ENCODE measurements around the gene TNIK. TPM values are rescaled to one million over a fixed set of nuclear protein-coding genes. Genes with fewer than 3 reads are reported as not detected.

Gene TNIK
- total RNA-seq, 4 donors from 2014 or later = 32.9 to 41.7 (median 38.0) TPM

GRCh38 chr3:171441381-171441780 lies 18.8 kb downstream of the TNIK start:
- WGBS, 2 donors (ENCODE audit: low coverage in 1 of 2) = 84 to 95% methylated on average over 3 of the region's 3 CpGs
- Histone ChIP-seq H3K4me1 (peaks cover 0 to 41% (median 0%) of the 10 kb centered on the region in 3 donors), H3K27ac (no peak overlapping the region), H3K4me3 (no peak overlapping the region), H3K9me3 (no peaks in the 10 kb centered on the region), H3K36me3 (no peaks in the 10 kb centered on the region), H3K27me3 (no peaks in the 10 kb centered on the region)
- ATAC-seq = no peak
- TF ChIP-seq POLR2A (IDR thresholded peaks at IDR 0.05) (no peak), CTCF (IDR thresholded peaks at IDR 0.05) (no peak), POLR2AphosphoS5 (IDR thresholded peaks at IDR 0.05) (no peak), EP300 (IDR thresholded peaks at IDR 0.05) (no peak)

- H3K9me3 ChIP-seq = no peaks in the 10 kb centered on the region
- H3K27me3 ChIP-seq = no peaks in the 10 kb centered on the region
- H3K36me3 ChIP-seq = no peaks in the 10 kb centered on the region
- H3K4me3 ChIP-seq = no peak overlapping the region
- no peak for ATAC-seq
- TF ChIP-seq CTCF (IDR thresholded peaks at IDR 0.05) (no peak), EP300 (IDR thresholded peaks at IDR 0.05) (no peak), POLR2A (IDR thresholded peaks at IDR 0.05) (no peak), POLR2AphosphoS5 (IDR thresholded peaks at IDR 0.05) (no peak)
- 80 to 86% methylated on average over 1 to 2 of the region's 2 CpGs for WGBS, 2 donors (ENCODE audit: low coverage in 1 of 2)
- peaks cover 0 to 40% (median 0%) of the 10 kb centered on the region in 3 donors for H3K4me1 ChIP-seq
- H3K27ac ChIP-seq = no peak overlapping the region
Measured at GRCh38 chr3:171439996-171440395, 20.2 kb downstream of the TNIK start.

GRCh38 chr3:171437115-171437756 lies 23.0 kb downstream of the TNIK start:
- no peak overlapping the region for H3K27ac ChIP-seq
- peaks cover 0 to 20% (median 0%) of the 10 kb centered on the region in 3 donors for H3K4me1 ChIP-seq
- no peaks in the 10 kb centered on the region for H3K9me3 ChIP-seq
- WGBS, 2 donors (ENCODE audit: low coverage in 1 of 2) = 49 to 89% methylated on average over 1 to 3 of the region's 3 CpGs
- H3K4me3 ChIP-seq = no peak overlapping the region
- no peaks in the 10 kb centered on the region for H3K36me3 ChIP-seq
- no peak for TF ChIP-seq EP300 (IDR thresholded peaks at IDR 0.05)
- TF ChIP-seq POLR2A (IDR thresholded peaks at IDR 0.05) = no peak
- H3K27me3 ChIP-seq = no peaks in the 10 kb centered on the region
- ATAC-seq = no peak

GRCh38 chr3:171436380-171436779 lies 23.8 kb downstream of the TNIK start:
- Histone ChIP-seq H3K36me3 (no peaks in the 10 kb centered on the region), H3K4me1 (peaks cover 0 to 20% (median 0%) of the 10 kb centered on the region in 3 donors), H3K9me3 (no peaks in the 10 kb centered on the region), H3K27me3 (no peaks in the 10 kb centered on the region), H3K4me3 (no peak overlapping the region), H3K27ac (no peak overlapping the region)
- no peak for TF ChIP-seq POLR2A (IDR thresholded peaks at IDR 0.05)
- TF ChIP-seq EP300 (IDR thresholded peaks at IDR 0.05) = no peak
- TF ChIP-seq CTCF (IDR thresholded peaks at IDR 0.05) = no peak
- no peak for TF ChIP-seq POLR2AphosphoS5 (IDR thresholded peaks at IDR 0.05)
- ATAC-seq = no peak
- 0 to 34% methylated on average over 2 to 3 of the region's 3 CpGs for WGBS, 2 donors (ENCODE audit: low coverage in 1 of 2)

- no peak for ATAC-seq
- TF ChIP-seq POLR2A (IDR thresholded peaks at IDR 0.05) (no peak), POLR2AphosphoS5 (IDR thresholded peaks at IDR 0.05) (no peak), EP300 (IDR thresholded peaks at IDR 0.05) (no peak), CTCF (IDR thresholded peaks at IDR 0.05) (no peak)
- H3K9me3 ChIP-seq = no peaks in the 10 kb centered on the region
- H3K27ac ChIP-seq = no peak overlapping the region
- no peaks in the 10 kb centered on the region for H3K36me3 ChIP-seq
- no peaks in the 10 kb centered on the region for H3K27me3 ChIP-seq
- H3K4me3 ChIP-seq = no peak overlapping the region
- H3K4me1 ChIP-seq = peaks cover 0 to 20% (median 0%) of the 10 kb centered on the region in 3 donors
Measured at GRCh38 chr3:171435757-171436156, 24.4 kb downstream of the TNIK start.

Data from gastroesophageal sphincter (tissue), 4 donors.